ENCODE data around the gene LIN37.

DNA sequence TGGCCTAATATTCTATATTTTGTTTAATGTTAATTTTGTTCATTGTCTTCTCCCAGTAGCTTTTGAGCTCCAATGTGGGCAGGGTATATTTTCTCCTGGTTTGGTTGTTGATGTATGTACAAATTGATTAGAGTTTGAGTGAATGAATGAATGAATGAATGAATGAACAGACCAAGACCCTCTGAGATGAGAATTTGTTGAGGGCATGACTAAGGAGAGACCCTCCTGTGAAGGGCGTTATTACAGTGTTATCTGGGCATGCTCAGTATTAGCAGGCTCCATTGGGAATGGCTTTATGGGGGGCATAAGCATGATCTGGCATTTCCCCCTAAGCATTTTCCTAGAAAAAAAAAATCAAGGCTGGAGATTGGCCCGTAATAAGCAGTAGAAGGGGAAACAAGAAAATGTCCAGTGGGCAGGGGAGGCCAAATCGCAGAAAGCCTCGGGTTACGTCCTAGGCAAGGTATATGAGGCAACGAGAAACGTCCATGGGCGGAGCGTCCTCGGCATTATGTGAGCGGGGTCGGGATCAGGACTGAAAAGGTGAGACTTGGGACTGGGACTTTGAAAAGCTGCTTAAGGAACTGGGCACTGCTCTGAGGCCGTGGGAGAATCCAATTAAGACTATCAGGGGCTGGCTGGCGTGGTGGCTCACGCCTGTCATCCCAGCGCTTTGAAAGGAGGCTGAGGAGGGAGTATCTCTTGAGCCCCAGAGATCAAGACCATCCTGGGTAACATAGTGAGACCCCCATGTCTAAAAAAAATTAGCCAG lies 26.1 kb downstream of the LIN37 start:
- TF ChIP-seq, protein P1, sequence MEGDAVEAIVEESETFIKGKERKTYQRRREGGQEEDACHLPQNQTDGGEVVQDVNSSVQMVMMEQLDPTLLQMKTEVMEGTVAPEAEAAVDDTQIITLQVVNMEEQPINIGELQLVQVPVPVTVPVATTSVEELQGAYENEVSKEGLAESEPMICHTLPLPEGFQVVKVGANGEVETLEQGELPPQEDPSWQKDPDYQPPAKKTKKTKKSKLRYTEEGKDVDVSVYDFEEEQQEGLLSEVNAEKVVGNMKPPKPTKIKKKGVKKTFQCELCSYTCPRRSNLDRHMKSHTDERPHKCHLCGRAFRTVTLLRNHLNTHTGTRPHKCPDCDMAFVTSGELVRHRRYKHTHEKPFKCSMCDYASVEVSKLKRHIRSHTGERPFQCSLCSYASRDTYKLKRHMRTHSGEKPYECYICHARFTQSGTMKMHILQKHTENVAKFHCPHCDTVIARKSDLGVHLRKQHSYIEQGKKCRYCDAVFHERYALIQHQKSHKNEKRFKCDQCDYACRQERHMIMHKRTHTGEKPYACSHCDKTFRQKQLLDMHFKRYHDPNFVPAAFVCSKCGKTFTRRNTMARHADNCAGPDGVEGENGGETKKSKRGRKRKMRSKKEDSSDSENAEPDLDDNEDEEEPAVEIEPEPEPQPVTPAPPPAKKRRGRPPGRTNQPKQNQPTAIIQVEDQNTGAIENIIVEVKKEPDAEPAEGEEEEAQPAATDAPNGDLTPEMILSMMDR (IDR thresholded peaks at IDR 0.05), result no peak
- no peak for TF ChIP-seq EZH2 (IDR thresholded peaks at IDR 0.05)
